ENCODE results near the gene PHYKPL. TPM values are rescaled to one million over a fixed set of nuclear protein-coding genes. Genes with fewer than 3 reads are reported as not detected.
"Not testable (repeated sequence)": the region's sequence is repeated elsewhere in the genome, so short reads cannot be mapped to it uniquely, and the experiment has no call there.

The PHYKPL gene
- total RNA-seq, 1 donor from 2014 or later: 70.2 TPM

GRCh38 chr5:178230879-178231538 is 1.6 kb downstream of the PHYKPL start:
- Mint-ChIP-seq H3K9me3 (ENCODE audit: unreplicated experiment) (peaks cover 9% of the 10 kb centered on the region), H3K27ac (ENCODE audit: unreplicated experiment) (peak overlapping the region; percentile 55), H3K27me3 (ENCODE audit: unreplicated experiment) (no peaks in the 10 kb centered on the region), H3K4me3 (ENCODE audit: unreplicated experiment) (peak overlapping the region; percentile 81), H3K36me3 (ENCODE audit: unreplicated experiment) (peaks cover 37% of the 10 kb centered on the region), H3K4me1 (ENCODE audit: unreplicated experiment) (peaks cover 27% of the 10 kb centered on the region)
- no peak for DNase-seq (ENCODE audit: extremely low spot score, unreplicated experiment)
- no peak for TF ChIP-seq CTCF (IDR thresholded peaks at IDR 0.05)

DNA sequence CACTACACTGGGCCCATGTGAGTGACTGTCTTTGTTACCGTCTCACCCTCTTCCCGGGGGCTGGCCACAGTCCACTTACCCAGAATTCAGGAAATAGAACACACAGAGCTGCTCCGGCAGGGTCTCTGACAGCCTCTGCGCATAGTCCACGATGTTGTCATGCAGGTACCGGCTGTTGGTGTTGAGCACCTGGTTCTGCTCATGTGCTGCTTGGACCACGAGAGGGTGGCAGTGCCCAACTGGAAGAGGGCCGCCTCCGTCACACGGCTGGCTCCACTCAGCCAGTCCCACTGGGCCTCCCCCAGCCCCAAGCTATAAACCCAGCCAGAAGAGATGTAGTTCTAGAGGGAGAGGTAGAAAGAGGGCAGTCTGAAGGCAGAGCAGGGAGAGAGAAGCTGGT is 2.7 kb downstream of the PHYKPL start:
- H3K9me3 Mint-ChIP-seq (ENCODE audit: unreplicated experiment): peaks cover 9% of the 10 kb centered on the region
- TF ChIP-seq CTCF (IDR thresholded peaks at IDR 0.05): no peak
- H3K4me3 Mint-ChIP-seq (ENCODE audit: unreplicated experiment): peak overlapping the region; percentile 22
- peaks cover 42% of the 10 kb centered on the region for H3K36me3 Mint-ChIP-seq (ENCODE audit: unreplicated experiment)
- no peak overlapping the region for H3K27ac Mint-ChIP-seq (ENCODE audit: unreplicated experiment)
- H3K27me3 Mint-ChIP-seq (ENCODE audit: unreplicated experiment): no peaks in the 10 kb centered on the region
- no peak for DNase-seq (ENCODE audit: extremely low spot score, unreplicated experiment)
- H3K4me1 Mint-ChIP-seq (ENCODE audit: unreplicated experiment): peaks cover 25% of the 10 kb centered on the region

- H3K36me3 Mint-ChIP-seq (ENCODE audit: unreplicated experiment): peaks cover 42% of the 10 kb centered on the region
- H3K9me3 Mint-ChIP-seq (ENCODE audit: unreplicated experiment); DNase-seq (ENCODE audit: extremely low spot score, unreplicated experiment); H3K27ac Mint-ChIP-seq (ENCODE audit: unreplicated experiment); H3K27me3 Mint-ChIP-seq (ENCODE audit: unreplicated experiment); H3K4me3 Mint-ChIP-seq (ENCODE audit: unreplicated experiment): not testable (repeated sequence)
- peaks cover 24% of the 10 kb centered on the region for H3K4me1 Mint-ChIP-seq (ENCODE audit: unreplicated experiment)
Measured at GRCh38 chr5:178229111-178229510, 3.5 kb downstream of the PHYKPL start.

DNA sequence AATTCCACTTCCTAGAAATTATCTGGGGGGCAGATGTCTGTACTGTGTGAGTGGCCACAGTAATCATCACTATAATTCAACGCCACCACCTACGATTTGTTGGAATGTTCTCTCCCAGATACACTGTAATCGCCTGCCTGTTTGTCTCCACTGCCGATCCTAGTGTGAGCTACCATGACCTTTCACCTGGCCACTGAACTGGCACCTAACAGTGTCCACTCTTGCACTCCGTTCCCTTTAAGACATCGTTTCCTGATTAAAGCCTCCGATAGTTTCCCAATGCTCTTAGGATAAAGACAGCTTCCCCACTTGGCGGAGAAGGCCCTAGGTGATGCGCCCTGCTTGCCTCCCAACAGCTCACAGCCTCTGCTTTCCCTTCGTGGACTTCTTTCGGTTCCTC is 4.0 kb downstream of the PHYKPL start:
- H3K27ac Mint-ChIP-seq (ENCODE audit: unreplicated experiment): no peak overlapping the region
- H3K27me3 Mint-ChIP-seq (ENCODE audit: unreplicated experiment): no peaks in the 10 kb centered on the region
- peaks cover 9% of the 10 kb centered on the region for H3K9me3 Mint-ChIP-seq (ENCODE audit: unreplicated experiment)
- H3K4me1 Mint-ChIP-seq (ENCODE audit: unreplicated experiment): peaks cover 24% of the 10 kb centered on the region
- TF ChIP-seq CTCF (IDR thresholded peaks at IDR 0.05): no peak
- DNase-seq (ENCODE audit: extremely low spot score, unreplicated experiment): no peak
- H3K4me3 Mint-ChIP-seq (ENCODE audit: unreplicated experiment): no peak overlapping the region
- peaks cover 43% of the 10 kb centered on the region for H3K36me3 Mint-ChIP-seq (ENCODE audit: unreplicated experiment)

DNA sequence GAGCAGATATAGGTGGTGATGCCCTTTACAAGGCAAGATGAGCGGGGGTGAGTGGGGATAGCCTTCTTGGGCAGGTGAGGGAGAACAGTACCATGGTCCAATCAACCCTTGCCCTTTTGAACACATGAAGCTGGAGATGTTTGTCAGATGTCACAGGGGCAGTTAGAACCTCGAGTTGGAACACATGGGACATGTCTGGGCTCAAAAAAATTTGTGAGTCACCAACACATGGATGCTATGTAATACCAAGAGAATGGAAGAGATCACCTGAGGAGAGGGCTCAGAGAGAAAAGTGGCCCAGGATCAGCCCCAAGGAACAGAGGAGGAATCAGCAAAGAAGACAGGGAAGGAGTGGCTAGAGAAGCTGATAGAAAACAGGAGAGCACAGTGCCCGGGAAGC is 4.7 kb downstream of the PHYKPL start:
- no peak for TF ChIP-seq CTCF (IDR thresholded peaks at IDR 0.05)
- Mint-ChIP-seq H3K27ac (ENCODE audit: unreplicated experiment) (no peak overlapping the region), H3K4me1 (ENCODE audit: unreplicated experiment) (peaks cover 22% of the 10 kb centered on the region), H3K36me3 (ENCODE audit: unreplicated experiment) (peaks cover 43% of the 10 kb centered on the region), H3K4me3 (ENCODE audit: unreplicated experiment) (no peak overlapping the region), H3K9me3 (ENCODE audit: unreplicated experiment) (peaks cover 9% of the 10 kb centered on the region), H3K27me3 (ENCODE audit: unreplicated experiment) (no peaks in the 10 kb centered on the region)
- DNase-seq (ENCODE audit: extremely low spot score, unreplicated experiment): no peak

Data from osteocyte (in vitro differentiated cells).